Right cardiac atrium (tissue), 5 donors: Measurements from ENCODE around the gene CCDC110. TPM values are rescaled to one million over a fixed set of nuclear protein-coding genes. Genes with fewer than 3 reads are reported as not detected.

Source experiments
- ATAC-seq, 2 donors: fragments of 200-7000 bp; cut with Tn5 transposase; one replicate each; pipeline versions ENCODE4 v1.8.0 to v1.9.1; 2020; ENCODE audit warnings: moderate library complexity in 2 of 2, mild to moderate bottlenecking in 1 of 2
- DNase-seq, 3 donors: peaks; one replicate each; pipeline ENCODE4 v3.0.0-alpha.2; 2020
- H3K27ac ChIP-seq: one replicate; pipeline ENCODE4 v1.5.1; 2013; ENCODE audit warnings: mild to moderate bottlenecking, low read length, control low read depth, moderate library complexity
- H3K27me3 ChIP-seq: one replicate; pipeline ENCODE4 v1.6.1; 2013; ENCODE audit not compliant: control insufficient read depth, insufficient read depth
- H3K4me1 ChIP-seq: one replicate; pipeline ENCODE4 v1.6.1; 2013; ENCODE audit warnings: low read length; ENCODE audit not compliant: control insufficient read depth, insufficient read depth
- H3K4me3 ChIP-seq: one replicate; pipeline ENCODE4 v1.5.1; 2013; ENCODE audit warnings: low read length, control low read depth
- H3K9me3 ChIP-seq: one replicate; pipeline ENCODE4 v1.6.1; 2013; ENCODE audit warnings: low read length; ENCODE audit not compliant: control insufficient read depth
- WGBS: extraction: QIAGEN DNeasy Blood & Tissue Kit; methylation state at CpG from one replicate; pipeline ENCODE4 v1.1.7; 2013; 5-methylcytosine and 5-hydroxymethylcytosine counted together
- intact Hi-C, 4 donors: fragments of 100-400 bp; cut with DNase I; formaldehyde crosslinking; loops; one replicate each; pipeline versions ENCODE4 v1.11.0 to v1.14.0; 2022 to 2023
- polyA plus RNA-seq: library from polyadenylated mRNA; stranded (reverse); fragments of 200-250 nt; gene quantifications from one replicate; pipeline ENCODE4 v1.2.3, GENCODE V29; 2013
- total RNA-seq, 4 donors: library from RNA; stranded (reverse); fragmentation: NEBNext Ultra II Directional; extraction: Animal tissue kit (Norgen Biotek cat#: 25700); gene quantifications; one replicate each; pipeline ENCODE4 v1.2.1, GENCODE V29; 2021
- donor health status: healthy with polysubstance abuse.
- donor health status: DM: no; HTN: yes; CAD: no.
- donor health status: DM: no; HTN: no; CAD: no.
- donor health status: DM: no; HTN: yes; CAD: no; lungs with severe emphysema.
- donor health status: DM: yes; HTN: yes; CAD: no.

Gene CCDC110
- total and polyA plus RNA-seq, 5 donors, result 1.3 to 3.7 (median 2.3) TPM

DNA sequence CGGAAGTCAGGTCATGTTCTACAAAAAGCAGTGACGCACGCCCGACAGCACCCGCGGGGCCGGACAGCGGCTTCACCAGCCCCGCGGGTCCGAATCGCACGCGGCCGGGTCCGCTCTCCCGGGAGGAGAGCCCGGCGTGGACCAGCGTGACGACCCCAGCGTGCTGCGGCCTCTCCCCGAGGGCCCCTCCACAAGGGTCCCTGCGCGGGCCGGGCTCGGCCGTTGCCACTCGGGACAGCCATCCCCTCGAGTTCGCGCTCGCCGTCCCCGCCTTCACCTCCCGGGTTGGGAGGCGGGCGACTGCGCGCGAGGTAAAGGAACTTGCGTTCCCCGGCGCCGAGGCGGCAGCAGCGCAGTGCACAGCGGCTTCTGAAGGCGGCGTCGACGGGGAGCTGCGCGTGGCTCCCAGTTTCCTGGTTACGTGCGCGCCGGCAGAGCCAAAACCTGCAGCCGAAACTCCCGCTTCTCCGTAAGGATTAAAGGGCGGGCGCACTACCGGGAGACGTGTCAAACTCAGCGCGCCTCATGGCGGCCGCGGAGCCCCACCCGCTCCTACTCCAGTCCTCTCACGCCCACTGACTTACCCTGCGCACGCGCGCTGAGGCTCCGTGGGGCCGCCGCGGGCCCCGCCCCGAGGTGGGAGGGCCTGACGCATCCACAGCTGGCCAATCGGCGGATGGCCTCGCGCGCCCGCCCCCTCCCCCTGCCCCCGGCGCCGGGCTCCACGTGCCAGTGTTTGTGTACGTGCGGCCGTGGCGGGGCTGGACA, 75.4 kb downstream of the CCDC110 start:
- H3K9me3 ChIP-seq, result no peaks in the 10 kb centered on the region
- DNase-seq (peak; percentile 97 to 99 (median 99)), ATAC-seq (peak; percentile 97 to 99)
- H3K27ac ChIP-seq, result peak overlapping the region; percentile 96
- peak overlapping the region; percentile 63 for H3K4me3 ChIP-seq
- intact Hi-C loops, result loop anchor here in 2 of 4 donors (10.0 kb wide), 1 partner anchor 181 kb away; no protein-coding TSS in a partner anchor
- no peaks in the 10 kb centered on the region for H3K27me3 ChIP-seq
- WGBS, result under 1% methylated on average over 98 of the region's 98 CpGs
- no peaks in the 10 kb centered on the region for H3K4me1 ChIP-seq

GRCh38 chr4:185395238-185395955, 76.1 kb downstream of the CCDC110 start, which contains the start of gene LRP2BP:
Gene LRP2BP (minus strand): TSS chr4:185395924. CDS start chr4:185378186, 17,738 bp downstream.
- Histone ChIP-seq H3K27ac (peak within 1 kb of the TSS; percentile 96), H3K9me3 (no peaks in the 10 kb centered on the region), H3K4me1 (no peaks in the 10 kb centered on the region), H3K27me3 (no peaks in the 10 kb centered on the region), H3K4me3 (peak within 1 kb of the TSS; percentile 63)
- ATAC-seq, result no peak
- DNase-seq, result no peak
- 13% methylated on average over 12 of the region's 12 CpGs for WGBS
- intact Hi-C loops, result loop anchor here in 2 of 4 donors (10.0 kb wide), 1 partner anchor 181 kb away; no protein-coding TSS in a partner anchor

Other genes starting within 250 kb of the CCDC110 start
- gene LRP2BP, start 75.8 kb downstream of the CCDC110 start, total RNA-seq, result 1 to 10 TPM; 1.6 to 2.9 (median 2.2) TPM
- gene LRP2BP, start 75.8 kb downstream of the CCDC110 start, polyA plus RNA-seq, result 1.3 TPM
- 10 to 100 TPM; 11.6 to 14.4 (median 12.4) TPM for gene ANKRD37, start 74.9 kb downstream of the CCDC110 start, total RNA-seq
- gene ANKRD37, start 74.9 kb downstream of the CCDC110 start, polyA plus RNA-seq, result 24.8 TPM
- 10 to 100 TPM; 45.5 to 56.9 (median 52.2) TPM for gene UFSP2, start 45.8 kb downstream of the CCDC110 start, total RNA-seq
- 34.3 TPM for gene UFSP2, start 45.8 kb downstream of the CCDC110 start, polyA plus RNA-seq
- gene PDLIM3, start 63.8 kb upstream of the CCDC110 start, total RNA-seq, result 100 to 1,000 TPM; 267 to 965 (median 293) TPM
- 447 TPM for gene PDLIM3, start 63.8 kb upstream of the CCDC110 start, polyA plus RNA-seq